Neural crest cell (in vitro differentiated cells): ENCODE measurements around the gene SLC9A3. TPM values are rescaled to one million over a fixed set of nuclear protein-coding genes. Genes with fewer than 3 reads are reported as not detected.
"Not testable (repeated sequence)": the region's sequence is repeated elsewhere in the genome, so short reads cannot be mapped to it uniquely, and the experiment has no call there.

ENCODE experiments used
- DNase-seq: peaks from one replicate; pipeline ENCODE4 v3.0.0; 2021; ENCODE audit warnings: low read depth, mixed read lengths, low spot score
- H3K27ac Mint-ChIP-seq: one replicate; pipeline ENCODE4 v1.8.0; 2021; ENCODE audit warnings: mild to moderate bottlenecking, mixed read lengths; ENCODE audit not compliant: unreplicated experiment
- H3K27me3 Mint-ChIP-seq: 2 replicates; pipeline ENCODE4 v1.8.0; 2021; ENCODE audit warnings: low read depth, mild to moderate bottlenecking, mixed read lengths
- H3K36me3 Mint-ChIP-seq: 2 replicates; pipeline ENCODE4 v1.8.0; 2021; ENCODE audit warnings: low read depth, mild to moderate bottlenecking, mixed read lengths
- H3K4me1 Mint-ChIP-seq: 2 replicates; pipeline ENCODE4 v1.8.0; 2021; ENCODE audit warnings: mixed read lengths
- H3K4me3 Mint-ChIP-seq: one replicate; pipeline ENCODE4 v1.8.0; 2021; ENCODE audit warnings: mild to moderate bottlenecking, mixed read lengths
- H3K9me3 Mint-ChIP-seq: 2 replicates; pipeline ENCODE4 v1.8.0; 2021; ENCODE audit warnings: mixed read lengths
- CTCF ChIP-seq: fragments of 200-600 bp; sonication (generic); conservative IDR thresholded peaks from 2 replicates; pipeline ENCODE4 v1.5.0; 2021; ENCODE audit warnings: antibody characterized with exemption, mild to moderate bottlenecking
- total RNA-seq: library from RNA; stranded (reverse); gene quantifications from 2 replicates; pipeline ENCODE4 v1.2.1, GENCODE V29; 2021

The SLC9A3 gene
- total RNA-seq, 1 donor from 2014 or later, result 1.5 TPM

- no peak for TF ChIP-seq CTCF
- H3K27ac Mint-ChIP-seq, result no peak overlapping the region
- peaks cover 7% of the 10 kb centered on the region for H3K4me1 Mint-ChIP-seq
- DNase-seq, result no peak
- no peak overlapping the region for H3K4me3 Mint-ChIP-seq
- no peaks in the 10 kb centered on the region for H3K9me3 Mint-ChIP-seq
- peaks cover 31% of the 10 kb centered on the region for H3K27me3 Mint-ChIP-seq
- no peaks in the 10 kb centered on the region for H3K36me3 Mint-ChIP-seq
Observed at GRCh38 chr5:475704-476101, 48.5 kb downstream of the SLC9A3 start.

GRCh38 chr5:474840-475661 is 49.2 kb downstream of the SLC9A3 start:
- no peak overlapping the region for H3K27ac Mint-ChIP-seq
- no peak for TF ChIP-seq CTCF
- DNase-seq, result no peak
- H3K27me3 Mint-ChIP-seq, result peaks cover 31% of the 10 kb centered on the region
- H3K36me3 Mint-ChIP-seq, result no peaks in the 10 kb centered on the region
- H3K4me1 Mint-ChIP-seq, result peaks cover 7% of the 10 kb centered on the region
- peak overlapping the region; percentile 77 for H3K4me3 Mint-ChIP-seq
- H3K9me3 Mint-ChIP-seq, result no peaks in the 10 kb centered on the region

GRCh38 chr5:474232-474839 is 49.9 kb downstream of the SLC9A3 start:
- not testable (repeated sequence) for H3K27ac Mint-ChIP-seq, H3K4me1 Mint-ChIP-seq, H3K9me3 Mint-ChIP-seq, DNase-seq, H3K36me3 Mint-ChIP-seq
- Mint-ChIP-seq H3K4me3 (peak overlapping the region; percentile 87), H3K27me3 (peaks cover 31% of the 10 kb centered on the region)

GRCh38 chr5:473551-474192 is 50.6 kb downstream of the SLC9A3 start:
- H3K4me3 Mint-ChIP-seq, result peak overlapping the region; percentile 87
- no peak overlapping the region for H3K27ac Mint-ChIP-seq
- DNase-seq, result no peak
- no peak for TF ChIP-seq CTCF
- no peaks in the 10 kb centered on the region for H3K36me3 Mint-ChIP-seq
- no peaks in the 10 kb centered on the region for H3K9me3 Mint-ChIP-seq
- peaks cover 31% of the 10 kb centered on the region for H3K27me3 Mint-ChIP-seq
- H3K4me1 Mint-ChIP-seq, result peaks cover 7% of the 10 kb centered on the region

- H3K4me3 Mint-ChIP-seq, result no peak overlapping the region
- H3K9me3 Mint-ChIP-seq, result no peaks in the 10 kb centered on the region
- H3K27ac Mint-ChIP-seq, result no peak overlapping the region
- H3K36me3 Mint-ChIP-seq, result no peaks in the 10 kb centered on the region
- TF ChIP-seq CTCF, result no peak
- H3K4me1 Mint-ChIP-seq, result peaks cover 7% of the 10 kb centered on the region
- DNase-seq, result peak; percentile 78
- H3K27me3 Mint-ChIP-seq, result peaks cover 31% of the 10 kb centered on the region
Observed at GRCh38 chr5:472656-473550, 51.3 kb downstream of the SLC9A3 start.
